ENCODE measurements around the gene PSME2. TPM values are rescaled to one million over a fixed set of nuclear protein-coding genes. Genes with fewer than 3 reads are reported as not detected.

Gene PSME2
- total and polyA plus RNA-seq, 10 of the 15 experiments (the other 5 are each of a cell fraction or from before 2014, with no cell fraction given): 510 to 3,542 (median 913) TPM

- no peak; the same call in 1 of the 2 replicates for TF ChIP-seq TCF7 (IDR thresholded peaks at IDR 0.05; ENCODE audit: borderline replicate concordance)
- peak; percentile 16 for TF ChIP-seq HCFC1 (IDR thresholded peaks at IDR 0.05; ENCODE audit: low read length)
- 0 out of 2 replicates have a peak, but pooled peaks have one; percentile 29 for TF ChIP-seq MTA2 (IDR thresholded peaks at IDR 0.05; ENCODE audit: low read depth)
- TF ChIP-seq EP300 (IDR thresholded peaks at IDR 0.05; ENCODE audit: borderline replicate concordance in 1 of 2, control insufficient read depth in 1 of 2, low read depth in 2 of 2, low read length in 2 of 2): peak in 1 of 2 experiments; percentile 58; a peak in 2 of 4 replicates
- peak; percentile 94 for TF ChIP-seq SP1 (IDR thresholded peaks at IDR 0.05; ENCODE audit: low read depth, low read length)
- TF ChIP-seq POU2F2 (IDR thresholded peaks at IDR 0.05; ENCODE audit: borderline replicate concordance, low read depth, low read length): no peak; the same call in 1 of the 3 replicates
- peak; percentile 89 for TF ChIP-seq E4F1 (IDR thresholded peaks at IDR 0.05; ENCODE audit: borderline replicate concordance, partially characterized antibody)
- TF ChIP-seq RELB (IDR thresholded peaks at IDR 0.05; ENCODE audit: low read depth): peak; percentile 98
- peak; percentile 93 for TF ChIP-seq NFYB (IDR thresholded peaks at IDR 0.05; ENCODE audit: insufficient read depth, low read depth, low read length)
- peak; percentile 73 for TF ChIP-seq IKZF1 (conservative IDR thresholded peaks at IDR 0.05)
- peak; percentile 76 for TF ChIP-seq MYC (IDR thresholded peaks at IDR 0.05; ENCODE audit: insufficient read depth, insufficient read length, insufficient replicate concordance, low read length, severe bottlenecking)
- 0 out of 2 replicates have a peak, but pooled peaks have one; percentile 66 for TF ChIP-seq CBX5 (IDR thresholded peaks at IDR 0.05; ENCODE audit: low read depth)
- peak; percentile 57 for TF ChIP-seq CUX1 (IDR thresholded peaks at IDR 0.05; ENCODE audit: insufficient replicate concordance, low read depth, low read length)
- peak; percentile 80; the same call in 1 of the 2 replicates for TF ChIP-seq PML (IDR thresholded peaks at IDR 0.05; ENCODE audit: low read length)
- TF ChIP-seq IRF4 (IDR thresholded peaks at IDR 0.05; ENCODE audit: low read depth, low read length): no peak
- TF ChIP-seq PKNOX1 (IDR thresholded peaks at IDR 0.05): peak; percentile 93
- no peak for TF ChIP-seq TBL1XR1 (IDR thresholded peaks at IDR 0.05; ENCODE audit: low read depth, low read length)
- peak; percentile 66 for TF ChIP-seq SPI1 (IDR thresholded peaks at IDR 0.05; ENCODE audit: borderline replicate concordance, insufficient read depth, low read depth, low read length)
These were observed 5.1 kb downstream of the PSME2 start, which contains the start of gene EMC9 (continued) for GRCh38 chr14:24141097-24141880.
